Ovary (tissue), 3 donors: ENCODE measurements around the gene DNAH5.

ENCODE experiments used
- POLR2A ChIP-seq: fragments of 450-650 bp; IDR thresholded peaks from one replicate; pipeline ENCODE4 v1.6.1; 2017; ENCODE audit warnings: antibody characterized with exemption, mild to moderate bottlenecking, moderate library complexity
- TF ChIP-seq, protein P1 (sequence below), 3 donors: fragments of 450-650 bp in 2 of 3; fragments of 200-600 bp in 1 of 3; IDR thresholded peaks; one replicate each; pipeline versions ENCODE4 v1.5.1 to v1.8.0; 2016 to 2022; ENCODE audit warnings: antibody characterized with exemption in 3 of 3, mild to moderate bottlenecking in 1 of 3
- donor health status: DM: no; HTN: no; CAD: no.

- TF ChIP-seq, protein P1, sequence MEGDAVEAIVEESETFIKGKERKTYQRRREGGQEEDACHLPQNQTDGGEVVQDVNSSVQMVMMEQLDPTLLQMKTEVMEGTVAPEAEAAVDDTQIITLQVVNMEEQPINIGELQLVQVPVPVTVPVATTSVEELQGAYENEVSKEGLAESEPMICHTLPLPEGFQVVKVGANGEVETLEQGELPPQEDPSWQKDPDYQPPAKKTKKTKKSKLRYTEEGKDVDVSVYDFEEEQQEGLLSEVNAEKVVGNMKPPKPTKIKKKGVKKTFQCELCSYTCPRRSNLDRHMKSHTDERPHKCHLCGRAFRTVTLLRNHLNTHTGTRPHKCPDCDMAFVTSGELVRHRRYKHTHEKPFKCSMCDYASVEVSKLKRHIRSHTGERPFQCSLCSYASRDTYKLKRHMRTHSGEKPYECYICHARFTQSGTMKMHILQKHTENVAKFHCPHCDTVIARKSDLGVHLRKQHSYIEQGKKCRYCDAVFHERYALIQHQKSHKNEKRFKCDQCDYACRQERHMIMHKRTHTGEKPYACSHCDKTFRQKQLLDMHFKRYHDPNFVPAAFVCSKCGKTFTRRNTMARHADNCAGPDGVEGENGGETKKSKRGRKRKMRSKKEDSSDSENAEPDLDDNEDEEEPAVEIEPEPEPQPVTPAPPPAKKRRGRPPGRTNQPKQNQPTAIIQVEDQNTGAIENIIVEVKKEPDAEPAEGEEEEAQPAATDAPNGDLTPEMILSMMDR (IDR thresholded peaks at IDR 0.05) = no peak
- TF ChIP-seq POLR2A = no peak
These were observed 286.3 kb downstream of the DNAH5 start for GRCh38 chr5:13658152-13658551.
